Activated CD4-positive, alpha-beta T cell treated with anti-CD3 and anti-CD28 coated beads, Interleukin-2, amount 50 U/mL, for 1 hour (primary cell): ENCODE results near the gene ASXL2.

Experiments
- DNase-seq: peaks from one replicate; pipeline ENCODE4 v3.0.0-alpha.2; 2020

Gene ASXL2

GRCh38 chr2:25797620-25798488 is 80.4 kb downstream of the ASXL2 start:
- DNase-seq = no peak

- no peak for DNase-seq
Observed at GRCh38 chr2:25794544-25795276, 83.6 kb downstream of the ASXL2 start.

DNA sequence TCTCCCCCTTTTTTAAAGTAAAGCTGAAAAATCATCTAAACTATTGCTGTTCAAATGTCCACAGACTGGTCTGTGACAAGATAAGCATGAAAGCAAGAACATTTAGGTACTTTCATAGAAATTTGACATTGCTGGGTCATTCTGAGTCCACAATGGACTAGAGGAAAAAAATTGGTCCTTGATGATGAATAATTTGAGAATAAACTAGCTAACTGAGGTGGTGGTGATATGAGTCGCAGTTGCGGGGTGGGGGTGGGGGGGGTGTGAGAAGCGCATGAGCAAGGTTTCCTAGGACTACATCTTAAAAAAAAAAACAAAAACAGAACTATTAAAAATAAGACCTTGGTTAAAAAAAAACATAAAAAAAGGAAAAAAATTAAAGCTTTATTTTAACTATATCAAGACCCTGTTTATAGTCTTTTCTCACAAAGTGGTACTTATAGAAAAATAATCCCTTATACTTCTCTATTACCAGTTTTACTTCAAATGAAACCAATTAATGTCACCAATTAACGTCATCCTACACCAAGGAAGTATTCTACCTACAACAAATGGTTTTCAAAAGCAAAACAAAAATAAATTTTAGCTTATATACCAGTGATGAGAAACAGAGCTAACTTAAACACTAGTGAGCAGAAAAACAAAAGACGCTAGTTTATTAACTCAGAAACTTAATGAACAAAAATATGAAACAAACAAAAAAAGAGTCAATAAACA is 88.1 kb downstream of the ASXL2 start:
- DNase-seq = no peak

DNA sequence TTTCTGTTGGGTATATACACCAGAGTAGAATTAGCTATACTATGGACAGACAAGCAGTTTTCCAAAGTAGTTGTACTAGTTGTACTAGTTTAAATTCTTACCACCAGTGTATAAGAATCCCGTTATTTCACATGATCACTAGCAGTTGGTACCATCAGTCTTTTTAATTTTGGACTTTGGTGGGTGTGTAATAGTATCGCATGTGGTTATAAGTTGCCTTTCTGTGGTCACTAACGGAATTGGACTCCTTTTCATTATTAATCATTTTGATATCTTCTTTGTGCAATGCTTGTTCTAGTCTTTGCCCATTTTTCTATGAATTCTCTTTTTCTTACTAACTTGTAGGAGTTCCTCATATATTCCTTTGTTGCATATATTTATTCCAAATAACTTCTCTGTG is 89.8 kb downstream of the ASXL2 start:
- DNase-seq = no peak

GRCh38 chr2:25787020-25787419 is 91.3 kb downstream of the ASXL2 start:
- no peak for DNase-seq

DNA sequence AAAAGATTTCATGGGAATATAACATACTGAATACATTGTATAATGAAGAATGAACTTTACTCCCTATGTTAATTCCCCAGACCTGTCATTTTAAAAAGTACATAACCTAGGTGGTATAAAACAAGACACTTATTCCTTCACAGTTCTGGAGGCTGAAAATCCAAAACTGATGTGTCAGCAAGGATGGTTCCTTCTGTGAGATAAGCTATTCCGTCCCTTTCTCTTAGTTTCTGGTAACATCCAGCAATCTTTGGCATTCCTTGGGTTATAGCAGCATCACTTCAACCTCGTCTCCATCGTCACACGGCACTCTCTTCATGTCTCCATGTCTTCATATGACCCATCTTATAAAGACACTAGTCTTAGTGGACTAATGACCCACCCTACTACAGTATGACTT is 93.9 kb downstream of the ASXL2 start:
- DNase-seq = no peak

GRCh38 chr2:25777077-25777476 is 101.2 kb downstream of the ASXL2 start:
- no peak for DNase-seq

GRCh38 chr2:25772078-25772477 is 106.2 kb downstream of the ASXL2 start:
- no peak for DNase-seq

DNA sequence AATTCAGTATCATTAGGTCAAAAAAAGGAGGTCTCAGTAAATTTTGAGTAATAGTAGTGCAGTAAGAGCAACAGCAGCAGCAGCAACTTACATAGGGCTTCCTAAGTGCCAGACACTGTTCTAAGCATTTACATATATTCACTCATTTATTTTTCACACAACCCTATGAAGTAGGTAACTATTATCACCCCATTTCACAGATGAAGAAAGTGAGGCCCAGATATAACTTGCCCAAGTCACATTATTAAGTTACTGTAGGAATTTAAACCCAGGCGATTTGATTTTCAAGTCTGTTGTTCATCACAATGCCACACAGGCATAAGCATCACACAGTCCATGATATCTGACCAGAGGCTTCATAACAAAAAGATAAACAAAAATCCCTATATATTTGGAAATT is 114.7 kb downstream of the ASXL2 start:
- no peak for DNase-seq

DNA sequence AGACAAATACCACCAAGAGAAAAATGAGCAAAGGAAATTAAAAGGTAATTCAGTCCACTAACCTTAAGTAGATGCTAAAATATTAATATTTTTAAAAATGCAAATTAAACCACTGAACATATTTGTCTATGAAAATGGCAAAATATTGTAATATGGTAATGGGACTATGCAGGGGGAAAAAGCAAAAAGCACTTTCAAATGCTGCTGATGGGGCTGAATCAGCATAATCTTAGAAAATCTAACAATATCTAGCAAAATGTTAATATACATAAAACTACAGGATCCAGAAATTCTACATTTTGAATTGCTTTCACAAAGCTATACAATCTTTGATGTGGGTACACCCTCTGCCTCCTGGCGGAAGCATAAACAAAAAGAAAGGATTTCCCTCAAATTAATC is 118.0 kb downstream of the ASXL2 start:
- DNase-seq = no peak

- no peak for DNase-seq
Observed at GRCh38 chr2:25758348-25758747, 119.9 kb downstream of the ASXL2 start.

DNA sequence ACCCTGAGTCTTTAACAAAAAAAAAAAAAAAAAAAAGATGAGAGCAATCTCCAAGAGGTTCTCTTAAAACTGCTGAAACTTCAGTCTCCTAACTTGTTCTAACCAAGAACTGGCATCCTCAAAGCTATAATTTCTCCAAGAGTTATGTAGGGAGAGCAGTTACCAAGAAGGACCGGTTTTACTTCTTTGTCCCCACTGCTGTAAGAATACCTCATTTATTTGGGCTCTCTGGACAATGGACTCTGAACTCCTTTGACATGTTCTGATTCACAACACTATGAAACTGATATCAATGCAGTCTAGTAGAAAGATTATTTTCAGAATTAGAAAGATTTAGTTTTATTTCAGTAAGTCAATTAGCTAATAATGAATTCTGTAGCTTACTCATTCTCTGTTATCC is 120.4 kb downstream of the ASXL2 start:
- DNase-seq = no peak

DNA sequence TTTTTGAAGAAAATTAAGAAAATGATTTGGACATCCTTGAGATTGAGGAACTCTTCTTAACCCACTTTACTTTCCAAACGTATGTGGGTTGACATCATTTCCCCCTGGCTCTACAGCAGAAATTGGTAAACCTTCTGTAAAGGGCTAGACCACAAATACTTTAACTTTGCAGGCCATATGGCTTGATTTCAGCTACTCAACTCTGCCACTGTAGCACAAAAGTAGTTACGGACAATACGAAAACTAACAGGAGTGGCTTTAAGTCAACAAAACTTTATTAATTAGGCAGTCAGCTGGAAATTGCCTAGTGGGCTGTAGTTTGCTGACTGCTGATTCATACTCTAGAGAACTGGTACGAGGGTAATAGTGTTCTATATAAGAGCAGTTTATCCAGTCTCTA is 121.8 kb downstream of the ASXL2 start:
- DNase-seq = no peak

DNA sequence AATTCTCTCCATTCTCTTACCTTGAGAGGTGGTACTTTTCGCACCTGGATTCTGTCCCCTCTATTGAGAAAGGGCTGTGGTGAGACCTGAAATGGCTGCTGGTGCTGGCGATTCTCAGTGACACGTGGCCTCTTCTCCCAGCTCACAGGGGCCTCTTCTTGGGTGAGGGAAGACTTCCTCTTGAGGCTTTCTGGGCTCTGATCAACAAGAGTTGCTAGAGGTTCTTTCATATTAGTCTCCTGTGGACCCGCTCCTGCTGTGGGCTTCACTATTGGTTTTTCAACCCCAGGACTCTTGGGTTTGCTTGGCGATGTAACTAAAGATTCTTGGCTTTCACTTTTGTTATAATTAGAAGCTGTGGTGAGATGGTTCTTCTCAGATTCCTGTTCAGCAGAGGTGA is 128.6 kb downstream of the ASXL2 start:
- no peak for DNase-seq

- DNase-seq = no peak
Observed at GRCh38 chr2:25744055-25744454, 134.2 kb downstream of the ASXL2 start.

DNA sequence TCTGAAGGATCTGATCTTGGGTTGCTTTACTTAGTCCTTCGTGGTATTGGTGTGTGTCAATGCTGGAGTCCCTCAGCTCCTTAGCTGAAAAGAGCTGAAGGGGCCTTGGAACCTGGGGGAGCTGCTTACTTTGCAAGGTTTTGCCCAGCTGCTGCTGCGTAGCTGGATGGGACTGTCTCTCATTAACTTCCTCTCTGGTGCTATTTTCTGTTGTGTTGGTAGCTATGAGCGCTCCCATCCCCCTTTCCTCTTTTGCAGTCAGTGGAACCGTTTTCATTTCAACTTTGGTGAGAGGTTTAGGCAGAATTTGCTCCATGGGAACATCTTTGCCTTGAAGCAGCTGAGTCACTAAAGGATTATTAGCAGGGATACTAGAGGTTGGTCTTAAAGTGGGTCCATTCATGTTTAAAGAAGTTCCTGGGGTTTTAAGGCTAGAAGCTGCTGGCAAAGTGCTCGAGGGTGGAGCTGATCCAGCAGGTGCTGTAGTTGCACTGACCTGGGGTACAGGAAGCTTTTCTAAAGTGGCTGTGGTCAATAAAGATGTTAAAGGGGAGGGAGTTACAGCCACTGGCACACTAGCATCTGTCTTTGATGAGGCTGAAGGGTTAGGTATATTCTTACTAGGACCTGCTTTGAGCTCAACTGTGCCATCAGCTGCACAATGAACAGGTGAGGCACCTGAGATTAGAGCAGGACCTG is 135.0 kb downstream of the ASXL2 start:
- no peak for DNase-seq

- DNase-seq = no peak
Observed at GRCh38 chr2:25742501-25742900, 135.8 kb downstream of the ASXL2 start.

- DNase-seq = no peak
Observed at GRCh38 chr2:25740810-25741381, 137.4 kb downstream of the ASXL2 start.

DNA sequence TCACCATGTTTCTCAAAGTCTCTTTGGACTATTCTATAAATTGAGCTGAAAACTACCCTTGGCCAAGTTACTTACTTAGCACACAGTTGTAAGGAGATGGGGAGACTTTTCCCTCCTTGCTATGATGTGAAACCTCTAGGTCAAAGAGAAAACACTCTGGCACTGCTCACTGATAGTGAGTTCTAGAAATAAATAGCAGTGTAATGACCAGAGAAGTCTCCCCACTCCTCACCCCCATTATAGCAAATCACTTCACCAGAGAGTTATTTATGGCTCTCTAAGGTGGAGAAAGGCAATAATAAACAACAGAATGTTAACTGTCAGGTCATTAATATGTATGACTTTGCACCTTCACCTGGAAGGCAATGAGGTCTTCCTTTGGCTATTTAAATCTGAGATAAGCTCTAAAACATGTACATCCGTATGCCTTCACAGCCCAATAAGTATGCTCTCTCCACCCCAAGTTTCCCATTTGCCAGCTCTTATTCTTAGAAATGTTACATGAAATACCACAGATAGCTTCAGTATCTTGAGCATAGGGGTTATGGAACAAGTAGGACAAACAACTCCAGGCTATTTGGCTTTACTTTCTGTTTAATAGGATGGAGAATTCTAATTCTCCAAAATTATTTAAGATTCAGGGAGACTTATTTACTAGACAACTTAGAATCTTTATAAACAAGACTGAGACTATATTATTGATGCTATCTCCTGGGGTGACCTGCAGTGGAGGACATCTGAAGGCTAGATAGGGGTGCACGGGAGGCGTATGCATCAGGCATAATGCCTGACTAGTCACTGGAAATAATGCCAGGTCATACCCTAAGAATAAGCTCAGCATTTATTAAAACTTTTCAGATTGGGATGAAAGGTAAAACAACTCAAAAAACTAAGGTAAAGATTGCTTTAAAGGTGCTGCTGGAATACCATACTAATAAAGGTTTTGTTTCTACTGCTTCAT is 139.6 kb downstream of the ASXL2 start:
- no peak for DNase-seq

DNA sequence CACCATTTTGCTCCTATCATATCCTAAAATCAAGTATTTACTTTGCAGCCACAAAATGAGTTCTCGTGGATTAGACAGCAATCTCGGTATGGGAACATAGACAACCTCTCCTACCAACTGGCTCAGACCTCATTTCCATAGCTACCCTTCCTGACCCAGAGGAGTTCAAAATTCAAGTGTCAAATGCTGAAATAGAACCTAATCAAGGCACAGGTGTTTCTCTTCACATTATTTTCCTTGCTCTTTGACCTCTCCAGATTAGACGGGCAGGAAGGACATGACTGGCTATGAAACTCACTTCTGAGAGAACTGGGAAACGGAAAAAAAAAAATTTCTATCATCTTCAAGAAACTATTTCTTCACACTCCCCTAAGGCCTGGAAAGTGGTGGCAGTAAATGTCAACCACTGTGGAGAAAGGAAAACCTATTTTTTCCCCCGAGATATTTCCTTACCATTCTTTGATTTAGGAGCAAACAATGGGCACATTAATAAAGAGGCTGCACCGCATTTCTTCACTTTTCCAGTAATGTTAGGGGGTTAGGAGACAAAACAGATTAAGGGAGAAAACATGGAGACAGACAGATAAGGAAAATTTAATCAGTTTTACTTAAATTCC is 141.3 kb downstream of the ASXL2 start:
- no peak for DNase-seq

DNA sequence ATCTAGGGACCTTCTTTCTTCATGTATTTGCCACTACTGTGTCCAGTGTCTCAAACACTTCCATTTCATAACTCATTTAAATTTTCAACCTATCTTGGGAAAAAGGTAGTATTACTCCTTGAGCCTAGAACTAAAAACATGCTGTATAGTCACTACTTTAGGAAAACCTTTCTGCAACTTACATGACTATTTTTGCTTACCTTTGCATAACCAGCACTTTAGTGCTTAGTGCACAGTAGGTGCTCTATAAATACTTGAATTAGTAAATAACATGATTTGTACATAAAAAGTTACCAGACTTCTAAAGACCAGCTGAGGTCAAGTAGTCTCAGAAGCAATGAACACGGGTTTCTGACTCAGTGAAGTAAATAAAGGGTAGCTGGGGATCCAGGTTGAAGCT is 142.5 kb downstream of the ASXL2 start:
- DNase-seq = no peak
